ENCODE measurements around the gene IGFBP3. TPM values are rescaled to one million over a fixed set of nuclear protein-coding genes. Genes with fewer than 3 reads are reported as not detected.

The IGFBP3 gene
- total RNA-seq, 1 donor from 2014 or later: 140 TPM

DNA sequence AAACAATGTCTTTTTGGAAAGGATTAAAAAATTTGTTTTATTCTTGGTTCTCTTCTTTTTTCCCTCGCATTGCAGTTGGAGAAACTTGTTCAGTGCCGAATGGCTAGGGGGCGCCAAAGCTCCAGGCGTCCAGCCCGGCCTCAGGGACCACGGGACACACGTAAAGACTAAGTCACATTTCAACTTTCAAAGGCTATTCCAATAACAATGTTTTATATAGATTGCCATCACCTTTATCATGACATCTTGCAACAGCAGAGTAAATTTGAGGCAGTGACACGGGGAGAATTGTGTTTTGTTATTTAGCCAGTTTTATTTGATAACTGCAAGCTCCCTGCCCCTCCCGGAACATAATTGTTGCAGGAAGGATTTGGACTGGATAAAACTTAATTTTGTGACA, 2.2 kb upstream of the IGFBP3 start:
- ATAC-seq (peak; percentile 70), DNase-seq (ENCODE audit: low spot score) (peak; percentile 68)

DNA sequence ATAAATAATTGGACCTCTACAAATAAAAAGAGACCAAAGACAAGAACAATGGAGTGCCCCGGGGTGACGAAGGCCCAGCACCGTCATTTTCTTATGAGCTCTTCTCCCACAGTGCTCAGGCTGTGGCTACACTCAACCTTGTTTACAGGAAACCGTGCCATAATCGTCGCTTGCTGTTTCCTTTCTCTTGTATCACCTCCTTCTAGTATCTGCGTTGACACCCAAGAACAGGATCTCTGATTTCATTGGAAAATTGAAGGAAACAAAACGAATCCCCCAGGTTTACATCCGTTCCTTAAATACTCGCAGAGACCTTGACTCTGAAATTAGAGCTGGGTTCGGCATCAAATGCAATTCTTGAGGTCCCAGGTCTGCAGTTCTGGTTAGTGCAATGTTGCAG, 1.7 kb upstream of the IGFBP3 start:
- no peak for ATAC-seq
- no peak for DNase-seq (ENCODE audit: low spot score)

DNA sequence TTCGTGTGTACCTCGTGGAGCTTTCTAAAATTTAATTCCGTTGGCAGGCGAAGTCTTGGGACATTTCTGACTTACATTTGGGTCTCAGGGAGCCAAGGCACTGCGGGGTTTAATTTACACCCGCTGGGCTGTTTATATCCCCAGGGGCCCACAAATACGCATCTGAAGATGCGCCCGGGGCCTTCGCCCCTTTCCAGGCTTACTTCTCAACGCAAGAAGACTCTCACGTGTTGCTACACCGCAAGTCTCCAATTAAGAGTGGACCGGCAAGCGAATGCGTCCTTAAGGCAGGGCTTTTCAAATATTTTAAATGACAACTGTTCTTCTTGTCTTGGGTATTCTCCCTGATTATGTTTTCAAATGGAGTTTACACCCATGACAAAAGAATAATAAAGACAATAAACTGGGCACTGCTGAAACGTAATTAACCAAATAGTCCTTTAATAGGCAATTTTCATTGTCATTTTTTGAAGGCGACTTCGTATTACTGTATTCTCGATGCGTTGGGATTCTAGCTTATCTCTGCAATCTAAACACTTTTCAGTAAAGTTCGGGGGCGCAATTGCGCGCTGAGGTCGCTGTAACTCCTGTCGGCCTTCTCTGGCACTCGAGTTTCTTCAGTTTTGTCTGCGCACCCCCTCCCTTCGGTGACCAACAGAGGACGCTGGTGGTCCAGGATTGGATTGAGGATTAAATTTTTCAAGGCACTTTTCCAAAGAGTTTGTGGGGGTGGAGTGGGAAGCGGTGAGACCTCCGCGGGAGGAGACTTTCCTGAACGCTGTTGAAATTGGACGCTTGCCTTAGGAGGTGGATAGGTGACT, 837 bp upstream of the IGFBP3 start:
- DNase-seq (ENCODE audit: low spot score): peak; percentile 57
- peak; percentile 40 for ATAC-seq

DNA sequence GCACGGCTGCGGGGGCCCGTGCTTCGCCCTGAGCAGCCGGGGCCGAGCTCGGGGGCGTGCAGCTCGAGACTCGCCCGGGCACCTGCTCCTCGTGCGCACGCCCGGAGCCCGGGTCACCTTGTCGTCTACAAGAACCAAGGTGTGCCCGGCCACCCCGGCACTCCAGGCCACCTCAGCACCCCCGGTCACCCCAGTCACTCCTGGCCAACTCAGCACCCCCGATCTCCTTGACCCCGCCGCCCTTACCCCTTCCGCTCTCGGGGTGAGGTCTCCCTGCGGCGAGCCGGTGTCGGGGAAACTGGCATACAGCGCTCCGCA, 268 bp upstream of the IGFBP3 start:
- DNase-seq (ENCODE audit: low spot score) (no peak), ATAC-seq (no peak)

DNA sequence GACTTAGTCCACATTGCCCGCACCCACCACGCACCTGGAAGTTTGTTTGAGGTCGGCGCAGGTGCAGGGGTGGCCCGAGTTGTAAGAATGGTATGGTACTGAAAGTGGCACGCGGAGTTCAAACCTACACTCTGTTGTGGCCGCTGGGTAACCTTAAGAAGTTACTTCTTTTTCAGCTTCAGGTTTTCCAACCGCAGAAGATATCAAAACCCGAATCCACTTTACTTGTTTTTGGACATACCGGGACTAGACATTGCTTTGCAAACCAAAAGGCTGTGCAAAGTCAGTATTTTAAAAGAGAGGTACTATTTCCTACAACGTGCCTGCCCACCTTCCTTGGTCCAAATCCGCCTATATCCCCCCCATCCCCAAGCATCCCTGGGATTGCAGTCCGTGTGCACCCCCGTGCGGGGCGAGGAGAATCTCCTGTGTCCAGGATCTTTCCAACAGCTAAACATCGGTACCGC, 1.0 kb downstream of the IGFBP3 start:
- no peak for ATAC-seq
- no peak for DNase-seq (ENCODE audit: low spot score)

DNA sequence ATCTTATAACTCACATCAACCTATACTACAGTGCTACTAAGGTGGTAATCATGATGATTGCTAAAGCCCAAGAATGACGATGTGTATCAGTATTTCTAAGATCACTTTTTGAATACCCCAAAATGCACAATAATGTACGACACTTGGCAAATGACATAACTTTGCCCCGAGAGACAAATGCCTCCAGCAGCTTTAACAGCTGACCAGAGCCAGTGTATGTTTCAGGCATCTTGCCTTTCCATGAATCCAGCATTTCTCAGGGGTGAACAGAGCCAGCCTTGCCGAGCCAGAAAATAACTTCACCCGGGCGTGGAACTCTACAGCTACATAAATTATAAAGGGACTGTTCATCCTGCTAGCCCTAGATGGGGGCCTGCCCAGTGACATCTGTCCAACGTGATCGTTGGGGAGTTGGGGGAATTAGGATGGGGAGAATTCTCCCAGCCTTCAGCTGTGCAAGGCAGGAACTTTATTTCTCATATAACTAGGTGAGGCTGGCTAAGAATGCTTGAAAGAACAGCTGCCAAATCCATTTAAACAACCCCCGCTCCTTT, 1.8 kb downstream of the IGFBP3 start:
- DNase-seq (ENCODE audit: low spot score) (no peak), ATAC-seq (no peak)

DNA sequence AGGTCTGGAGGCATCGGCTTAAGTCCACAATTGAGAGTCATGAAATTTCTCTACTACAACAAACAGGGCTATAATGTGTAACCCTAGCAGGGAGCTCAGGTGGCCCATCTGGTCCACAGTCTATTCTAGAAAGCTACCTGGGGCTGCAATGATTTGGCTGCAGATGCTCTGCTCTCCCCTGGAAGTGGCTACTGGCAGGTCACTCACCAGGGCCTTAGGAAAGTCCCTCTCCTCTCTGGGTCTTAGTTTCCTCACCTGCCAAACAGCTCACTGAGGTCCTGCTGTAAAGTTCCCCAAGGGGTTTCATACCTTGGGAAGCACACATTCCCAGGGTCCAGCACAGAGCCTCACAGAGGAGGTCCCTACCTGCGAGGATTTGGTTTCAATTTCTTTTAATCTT, 2.5 kb downstream of the IGFBP3 start:
- DNase-seq (ENCODE audit: low spot score) (no peak), ATAC-seq (no peak)

DNA sequence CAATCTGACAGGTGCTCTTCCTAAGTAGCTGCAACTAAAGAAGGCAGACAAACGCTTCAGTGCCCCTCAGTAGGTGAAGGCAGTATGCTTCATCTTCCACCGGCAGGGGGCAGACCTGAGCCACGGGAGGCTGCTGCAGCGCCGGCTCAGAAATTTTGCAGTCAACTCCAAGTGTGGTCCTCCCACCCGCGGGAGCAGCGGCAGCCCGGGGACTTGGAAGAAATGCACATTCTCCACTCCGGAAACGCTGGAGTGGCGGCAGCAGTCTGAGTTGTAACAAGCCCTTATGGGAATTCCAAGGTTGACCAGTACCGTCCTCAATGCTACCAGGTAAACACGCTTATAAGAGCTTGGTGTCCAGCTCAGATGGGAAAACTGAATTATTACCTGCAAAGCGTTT, 3.4 kb downstream of the IGFBP3 start:
- peak; percentile 76 for ATAC-seq
- peak; percentile 77 for DNase-seq (ENCODE audit: low spot score)

DNA sequence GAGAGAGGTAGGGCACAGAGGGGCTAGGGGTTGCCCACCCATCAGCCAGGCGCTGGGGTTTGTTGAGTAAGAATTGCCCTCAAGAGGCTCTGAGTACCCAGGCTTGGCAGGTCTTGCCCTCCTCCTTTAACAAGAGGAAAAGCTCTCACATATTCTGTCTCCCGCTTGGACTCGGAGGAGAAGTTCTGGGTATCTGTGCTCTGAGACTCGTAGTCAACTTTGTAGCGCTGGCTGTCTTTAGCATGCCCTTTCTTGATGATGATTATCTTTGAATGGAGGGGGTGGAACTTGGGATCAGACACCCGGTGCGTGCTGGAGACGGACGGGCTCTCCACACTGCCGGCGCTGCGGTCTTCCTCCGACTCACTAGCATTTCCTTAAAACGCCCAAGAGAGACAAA, 4.0 kb downstream of the IGFBP3 start:
- no peak for DNase-seq (ENCODE audit: low spot score)
- ATAC-seq: no peak

DNA sequence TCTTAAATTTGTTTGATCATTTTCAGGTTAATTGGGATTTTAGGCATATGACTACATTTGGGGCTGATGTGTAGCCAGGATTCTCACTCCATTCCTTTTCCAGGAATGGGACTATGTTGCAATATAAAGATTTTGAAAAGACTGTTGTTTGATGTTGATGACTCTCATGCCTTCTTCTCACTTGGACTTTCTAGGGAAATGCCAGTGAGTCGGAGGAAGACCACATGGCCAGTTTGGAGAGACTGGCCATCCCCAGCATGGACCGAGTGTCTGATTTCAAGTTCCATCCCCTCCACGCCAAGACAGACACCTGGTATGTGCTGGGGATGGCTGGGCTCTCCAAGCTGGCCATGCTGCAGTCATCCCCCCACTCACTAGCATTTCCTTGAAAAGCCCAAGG, 5.5 kb downstream of the IGFBP3 start:
- DNase-seq (ENCODE audit: low spot score): no peak
- ATAC-seq: no peak

DNA sequence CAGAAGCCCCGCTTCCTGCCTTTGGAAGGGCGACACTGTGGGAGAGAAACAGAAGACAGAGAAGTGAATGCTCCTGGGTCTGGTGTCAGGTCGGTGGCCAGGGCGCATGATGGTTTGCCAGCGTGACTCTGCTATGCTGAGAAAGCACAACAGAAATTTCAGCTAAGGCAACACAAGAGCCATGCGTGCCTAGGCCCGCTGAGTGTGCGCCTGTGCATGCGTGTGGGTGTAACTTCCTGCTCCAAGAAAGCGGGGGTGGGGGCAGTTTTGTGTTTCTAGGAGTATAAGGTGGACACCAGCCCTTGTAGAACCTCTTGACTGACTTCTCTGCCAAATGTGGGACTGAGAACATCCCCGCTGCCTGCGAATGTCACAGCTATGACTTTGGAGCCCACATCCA, 6.2 kb downstream of the IGFBP3 start:
- ATAC-seq: no peak
- no peak for DNase-seq (ENCODE audit: low spot score)

DNA sequence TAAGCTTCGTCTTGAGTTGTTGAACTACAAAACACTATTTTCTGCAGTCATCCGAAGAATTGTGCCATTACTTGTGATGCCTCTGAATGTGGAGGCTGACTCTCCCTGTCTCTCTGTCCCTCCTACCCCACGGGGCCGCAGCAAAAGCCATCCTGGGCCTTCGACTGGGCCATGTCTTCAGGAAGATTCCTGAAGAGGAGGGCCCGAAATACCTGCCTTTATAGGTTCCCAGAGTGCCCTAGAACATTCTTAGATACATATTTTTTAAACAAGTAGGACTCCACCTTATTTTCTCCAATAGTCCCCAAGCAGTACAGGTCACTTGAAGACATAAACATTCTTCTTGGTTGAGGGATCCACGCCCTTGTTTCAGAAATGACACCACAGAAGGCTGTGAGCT, 8.1 kb downstream of the IGFBP3 start:
- no peak for ATAC-seq

DNA sequence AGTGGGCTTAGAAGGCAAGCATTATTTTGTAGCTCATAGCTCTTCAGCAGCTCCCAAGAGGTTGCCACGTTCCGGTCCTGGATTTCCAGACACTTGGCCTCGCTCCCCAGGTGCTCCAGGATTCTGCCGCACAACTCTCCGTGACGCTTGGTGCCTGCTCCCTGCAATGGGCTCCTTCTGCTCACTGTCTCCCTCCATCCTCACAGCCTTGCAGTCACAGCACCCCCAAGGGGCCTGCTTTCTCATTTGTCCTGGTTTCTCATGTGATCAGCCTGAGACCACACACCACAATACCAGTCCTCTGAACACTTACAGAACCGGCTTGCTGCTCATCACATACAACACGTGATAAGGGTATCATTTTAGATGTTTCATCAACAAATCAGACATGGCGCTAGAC, 9.8 kb downstream of the IGFBP3 start:
- ATAC-seq (no peak), DNase-seq (ENCODE audit: low spot score) (no peak)

More for the DNA sequence above, 8.1 kb downstream of the IGFBP3 start:
- no peak for DNase-seq (ENCODE audit: low spot score)

DNA sequence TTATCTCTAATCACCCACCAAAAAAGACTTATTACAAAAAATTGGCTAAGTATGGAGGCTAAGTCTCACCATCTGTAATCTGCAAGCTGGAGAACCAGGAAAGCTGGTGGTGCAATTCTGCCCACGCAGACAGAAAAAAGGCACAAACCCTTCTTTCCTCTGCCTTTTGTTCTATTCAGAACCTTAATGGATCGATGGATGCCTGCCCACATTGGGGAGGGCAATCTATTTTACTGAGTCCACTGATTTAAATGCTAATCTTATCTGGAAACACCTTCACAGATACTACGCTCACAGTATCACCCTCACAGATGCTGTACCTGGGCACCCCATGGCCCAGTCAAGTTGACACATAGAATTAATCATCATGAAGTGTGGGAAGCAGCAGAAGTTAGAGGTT, 10.2 kb downstream of the IGFBP3 start:
- ATAC-seq: no peak
- DNase-seq (ENCODE audit: low spot score): no peak

DNA sequence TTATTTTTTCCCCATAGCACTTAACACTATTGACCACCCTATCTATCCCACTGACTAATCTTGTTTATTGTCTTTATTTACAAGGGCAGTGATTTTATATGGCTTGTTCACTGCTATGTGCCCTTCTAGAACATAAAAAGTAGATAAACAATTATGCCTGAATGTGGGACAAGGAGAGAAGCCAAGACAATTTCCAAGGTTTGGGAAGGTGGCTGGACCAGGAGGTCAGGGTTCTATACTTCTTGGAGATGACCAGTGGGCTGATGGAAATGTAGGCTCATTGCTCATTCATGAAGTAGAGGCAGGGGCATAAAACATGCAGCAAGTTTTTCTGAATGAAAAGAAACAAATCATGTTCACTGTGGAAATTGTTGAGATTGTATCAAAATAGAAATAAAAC, 11.5 kb downstream of the IGFBP3 start:
- no peak for DNase-seq (ENCODE audit: low spot score)
- ATAC-seq: no peak

DNA sequence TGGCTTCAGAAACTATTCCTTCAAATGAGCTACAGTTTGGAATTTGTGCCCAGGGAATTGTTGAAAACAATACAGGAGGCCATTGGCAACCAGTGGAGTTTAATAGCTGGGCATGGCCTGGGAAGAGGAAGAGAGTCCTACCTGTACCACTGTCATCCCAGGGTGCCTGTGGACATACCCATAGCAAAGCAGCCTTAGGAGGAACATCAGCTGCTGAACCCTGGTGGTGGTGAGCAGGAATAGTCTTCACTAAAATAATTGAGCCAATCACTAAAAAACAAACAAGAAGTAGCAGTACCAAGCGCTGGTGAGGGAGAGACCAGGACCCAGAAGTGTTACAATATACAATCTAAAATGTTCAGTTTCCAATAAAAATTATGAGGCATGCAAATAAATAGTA, 18.3 kb downstream of the IGFBP3 start:
- ATAC-seq (peak; percentile 48), DNase-seq (ENCODE audit: low spot score) (no peak)

DNA sequence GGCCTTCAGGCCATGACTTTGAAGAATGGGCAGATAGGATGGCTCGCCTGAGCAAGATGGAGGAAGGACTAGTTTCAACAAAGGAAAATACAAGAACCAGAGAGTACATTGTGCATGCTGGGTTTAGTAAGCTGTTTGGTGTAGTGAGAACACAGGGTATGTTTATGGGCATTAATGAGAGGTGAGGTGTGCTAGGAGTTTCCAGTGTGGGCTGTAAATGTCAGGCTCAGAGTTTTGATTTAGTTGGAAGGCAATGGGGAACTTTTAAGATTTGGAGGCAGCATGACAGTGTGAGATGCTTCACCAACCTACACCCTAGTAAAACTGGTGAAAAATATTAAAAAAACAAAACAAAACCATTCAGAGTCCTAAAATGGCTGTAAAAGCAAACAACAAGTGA, 19.5 kb downstream of the IGFBP3 start:
- ATAC-seq (no peak), DNase-seq (ENCODE audit: low spot score) (no peak)

DNA sequence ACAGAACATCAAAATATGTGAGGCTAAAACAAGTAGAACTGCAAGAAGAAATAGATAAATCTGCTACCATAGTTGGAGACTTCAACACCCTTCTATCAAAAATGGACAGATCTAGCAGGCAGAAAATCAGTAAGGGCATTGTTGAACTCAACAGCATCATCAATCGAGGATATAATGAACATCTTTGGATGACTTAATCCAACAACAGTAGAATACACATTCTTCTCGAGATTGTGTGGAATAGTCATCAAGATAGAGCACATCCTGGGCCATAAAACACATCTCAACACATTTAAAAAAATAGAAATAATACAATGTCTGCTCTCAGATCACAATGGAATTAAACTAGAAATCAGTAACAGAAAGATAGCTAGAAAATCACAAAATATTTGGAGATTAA, 22.9 kb downstream of the IGFBP3 start:
- DNase-seq (ENCODE audit: low spot score): no peak
- ATAC-seq: no peak

DNA sequence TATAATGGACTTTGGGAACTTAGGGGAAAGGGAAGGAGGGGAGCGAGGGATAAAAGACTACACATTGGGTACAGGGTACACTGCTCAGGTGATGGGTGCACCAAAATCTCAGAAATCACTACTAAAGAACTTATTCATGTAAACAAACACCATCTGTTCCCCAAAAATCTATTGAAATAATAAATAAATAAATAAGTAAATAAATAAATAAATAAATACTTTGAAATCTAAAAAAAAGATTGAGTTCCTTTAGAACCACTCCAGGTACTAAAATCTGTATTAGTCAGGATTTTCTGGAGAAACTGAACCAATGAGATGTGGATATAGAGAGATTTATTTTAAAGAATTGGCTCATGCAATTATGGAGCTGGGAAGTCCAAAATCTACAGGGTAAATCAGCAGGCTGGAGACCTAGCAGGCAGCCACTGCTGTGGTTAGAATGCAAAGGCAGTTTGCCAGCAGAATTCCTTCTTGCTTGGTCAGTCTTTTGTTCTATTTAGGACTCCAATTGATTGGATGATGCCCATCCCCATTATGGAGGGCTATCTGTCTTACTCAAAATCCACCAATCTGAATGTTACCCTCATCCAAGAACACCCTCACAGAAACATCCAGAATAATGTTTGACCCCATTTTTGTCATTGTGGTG, 23.9 kb downstream of the IGFBP3 start:
- DNase-seq (ENCODE audit: low spot score): no peak
- ATAC-seq: no peak

DNA sequence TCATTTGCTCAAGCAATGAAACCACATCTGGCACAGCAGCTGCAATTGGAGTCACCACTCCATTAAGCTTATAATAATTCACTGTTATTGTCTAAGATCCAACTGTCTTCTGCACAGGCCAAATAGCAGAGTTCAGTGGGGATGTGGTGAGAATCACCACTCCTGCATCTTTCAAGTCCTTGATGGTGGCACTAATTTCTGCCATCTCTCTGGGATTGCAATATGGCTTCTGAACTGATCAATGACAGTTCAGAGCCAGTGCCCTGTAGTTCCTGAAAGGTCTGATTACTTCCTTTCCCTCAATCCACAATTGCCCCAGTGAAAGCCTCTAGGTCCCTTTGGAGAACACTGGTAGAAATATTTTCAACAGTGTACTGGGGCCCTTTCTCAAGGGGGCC, 26.4 kb downstream of the IGFBP3 start:
- ATAC-seq: no peak
- no peak for DNase-seq (ENCODE audit: low spot score)

DNA sequence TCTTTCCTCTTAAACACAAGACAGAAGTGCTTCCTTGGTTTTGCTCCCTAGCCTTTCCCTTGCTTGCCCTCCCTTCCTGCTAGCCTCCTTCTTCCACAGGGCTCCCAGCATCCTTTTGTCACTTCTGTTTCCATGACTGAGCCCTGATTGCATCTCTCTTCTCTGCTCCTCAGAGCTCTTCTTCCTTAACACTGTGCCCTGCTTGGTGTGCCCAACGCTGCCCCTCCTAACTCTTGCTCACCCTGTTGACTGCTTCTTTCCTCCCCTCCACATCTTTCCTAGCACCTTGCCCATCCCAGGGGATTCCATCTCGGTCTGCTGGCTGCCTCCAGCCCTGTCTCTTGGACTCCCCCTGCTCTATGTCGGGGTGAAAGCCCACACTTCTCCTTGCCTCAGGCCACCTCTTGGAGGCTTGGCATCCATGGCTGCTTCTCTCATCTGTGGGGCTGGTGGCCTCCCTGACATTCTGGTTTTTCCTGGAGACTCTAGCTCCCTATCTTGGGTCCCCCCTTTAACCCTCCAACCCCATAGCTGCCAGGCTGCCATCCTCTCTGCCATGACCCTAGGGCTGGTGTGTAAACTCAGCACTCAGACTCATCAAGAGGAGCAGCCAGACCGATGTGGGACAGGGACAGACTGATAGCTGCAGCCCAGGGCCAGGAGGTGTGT, 26.9 kb downstream of the IGFBP3 start:
- DNase-seq (ENCODE audit: low spot score) (no peak), ATAC-seq (no peak)
